H1 (cell line): ENCODE measurements around the gene ICE1.

Experiments used
- ATF2 ChIP-seq: IDR thresholded peaks from 2 replicates; pipeline ENCODE4 v1.6.1; 2012; ENCODE audit warnings: low read length, inconsistent platforms
- CTCF ChIP-seq, 3 experiments: IDR thresholded peaks; 1 replicate in 2 of 3; 2 replicates in 1 of 3; pipeline versions ENCODE4 v1.5.1 to v1.6.1; 2011; ENCODE audit warnings: low read length in 3 of 3, mild to moderate bottlenecking in 3 of 3, inconsistent platforms in 2 of 3, low read depth in 1 of 3, moderate library complexity in 1 of 3; ENCODE audit not compliant: insufficient read depth in 1 of 3; ENCODE audit errors: control extremely low read depth in 1 of 3
- E2F6 ChIP-seq: IDR thresholded peaks from 2 replicates; pipeline ENCODE4 v1.6.1; 2012; ENCODE audit warnings: inconsistent platforms
- GABPA ChIP-seq: IDR thresholded peaks from 2 replicates; pipeline ENCODE4 v1.6.1; 2011; ENCODE audit warnings: mild to moderate bottlenecking, low read length, moderate library complexity, borderline replicate concordance; ENCODE audit not compliant: insufficient read depth
- POLR2A ChIP-seq, 2 experiments: IDR thresholded peaks; 1 replicate in 1 of 2; 2 replicates in 1 of 2; pipeline ENCODE4 v1.6.1; 2011; ENCODE audit warnings: low read depth in 2 of 2, low read length in 2 of 2, mild to moderate bottlenecking in 2 of 2; ENCODE audit errors: control extremely low read depth in 1 of 2
- POLR2AphosphoS5 ChIP-seq: IDR thresholded peaks from 2 replicates; pipeline ENCODE4 v1.6.1; 2011; ENCODE audit warnings: low read depth, low read length
- RAD21 ChIP-seq, 2 experiments: IDR thresholded peaks in 1 of 2; conservative IDR thresholded peaks in 1 of 2; 2 replicates each; pipeline ENCODE4 v1.6.1; 2011; ENCODE audit warnings: low read depth in 2 of 2, low read length in 2 of 2, improper control_type of control experiment in 1 of 2, inconsistent platforms in 1 of 2, mild to moderate bottlenecking in 1 of 2, moderate library complexity in 1 of 2
- USF2 ChIP-seq: IDR thresholded peaks from 2 replicates; pipeline ENCODE4 v1.6.1; 2011; ENCODE audit warnings: low read length, improper control_type of control experiment

- TF ChIP-seq GABPA = no peak
- TF ChIP-seq RAD21 (IDR thresholded peaks at IDR 0.05 in 1 of 2, conservative IDR thresholded peaks at IDR 0.05 in 1 of 2; ENCODE audit: low read depth in 2 of 2, low read length in 2 of 2) = no peak
- no peak for TF ChIP-seq USF2
- TF ChIP-seq POLR2A (IDR thresholded peaks at IDR 0.05; ENCODE audit: control extremely low read depth in 1 of 2, low read depth in 2 of 2, low read length in 2 of 2) = no peak
- no peak for TF ChIP-seq ATF2
- TF ChIP-seq CTCF (IDR thresholded peaks at IDR 0.05; ENCODE audit: control extremely low read depth in 1 of 3, insufficient read depth in 1 of 3, low read depth in 1 of 3, low read length in 3 of 3) = no peak
- no peak for TF ChIP-seq POLR2AphosphoS5
- no peak for TF ChIP-seq E2F6
These were observed 53.5 kb downstream of the ICE1 start for GRCh38 chr5:5475975-5476374.
